GM20000 (cell line): Measurements from ENCODE around the gene LCNL1.

Experiments used
- DNase-seq: peaks from one replicate; pipeline ENCODE4 v3.0.0; 2012; ENCODE audit warnings: low spot score
- CTCF ChIP-seq: IDR thresholded peaks from 2 replicates; pipeline ENCODE4 v1.5.1; 2012; ENCODE audit warnings: mild to moderate bottlenecking, control low read depth; ENCODE audit errors: extremely low read depth, missing control alignments

LCNL1 gene

DNA sequence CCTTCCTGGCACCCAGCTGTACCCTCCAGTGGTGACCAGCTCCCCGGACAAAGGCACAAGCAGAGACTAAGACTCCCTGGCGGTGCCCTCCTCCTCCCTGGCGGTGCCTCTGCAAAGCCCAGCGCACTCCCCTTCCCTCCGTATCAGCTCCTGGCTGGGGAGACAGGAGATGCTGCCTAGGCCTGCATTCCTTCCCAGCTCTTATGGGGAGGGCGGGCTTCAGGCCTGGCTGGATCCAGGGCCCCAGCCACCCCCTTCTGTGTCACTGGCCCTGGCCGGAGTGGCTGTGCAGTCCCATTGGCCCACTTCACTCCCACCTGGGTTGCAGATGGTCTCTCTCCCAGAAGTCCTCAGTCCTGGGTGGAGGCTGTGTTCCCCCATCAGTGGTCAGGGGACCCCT lies 24.3 kb upstream of the LCNL1 start:
- no peak for DNase-seq
- no peak for TF ChIP-seq CTCF

DNA sequence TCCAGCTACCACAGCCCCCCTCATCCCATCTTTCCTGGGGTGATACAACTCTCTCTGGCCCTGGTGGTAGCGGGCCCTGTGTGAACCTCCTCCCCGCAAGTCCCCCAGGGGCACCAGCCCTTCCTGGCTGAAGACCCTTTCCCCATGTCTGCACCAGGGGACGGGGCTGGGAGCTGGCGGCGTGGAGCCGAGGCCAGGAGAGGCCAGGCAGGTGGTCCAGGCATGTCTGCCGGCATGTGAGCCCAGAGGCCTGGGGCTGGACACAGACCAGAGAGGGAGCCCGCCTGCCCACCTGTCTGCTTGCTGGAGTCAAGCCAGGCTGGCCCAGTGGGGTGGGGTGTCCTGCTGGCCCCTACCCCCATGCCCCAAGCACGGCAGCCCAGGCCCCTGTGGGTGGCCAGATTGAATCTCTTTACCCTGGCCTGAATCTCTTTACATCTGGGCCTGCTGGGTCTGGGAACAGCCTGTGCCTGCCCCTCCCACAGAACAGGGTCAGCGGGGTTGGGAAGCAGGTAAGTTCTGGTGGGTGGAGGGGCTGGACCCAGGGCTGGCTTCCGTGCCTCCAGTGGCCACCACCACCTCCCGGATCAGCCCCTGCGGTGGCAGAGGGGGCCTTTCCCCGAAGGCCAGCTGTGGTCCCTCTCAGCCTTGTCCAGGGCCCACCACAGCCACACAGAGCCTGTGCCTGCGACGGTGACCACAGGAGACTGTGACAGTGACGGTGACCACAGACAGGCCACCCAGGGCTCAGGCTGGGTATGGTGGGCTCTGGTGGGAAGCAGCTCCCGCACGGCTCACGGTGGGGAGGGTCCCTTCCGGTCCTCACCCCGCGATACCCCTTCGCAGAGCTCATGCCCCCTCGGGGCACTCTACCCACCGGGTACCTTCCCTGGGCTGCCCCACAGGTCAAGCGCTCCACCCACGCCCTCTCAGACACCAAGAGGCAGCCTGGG lies 23.6 kb upstream of the LCNL1 start:
- no peak for TF ChIP-seq CTCF
- no peak for DNase-seq

- no peak for DNase-seq
- TF ChIP-seq CTCF, result no peak
Measured at GRCh38 chr9:136960212-136960937, 22.4 kb upstream of the LCNL1 start.

GRCh38 chr9:136960938-136961275 lies 21.9 kb upstream of the LCNL1 start:
- TF ChIP-seq CTCF, result no peak
- DNase-seq, result no peak

- DNase-seq, result no peak
- no peak for TF ChIP-seq CTCF
Measured at GRCh38 chr9:136961279-136962065, 21.3 kb upstream of the LCNL1 start.

DNA sequence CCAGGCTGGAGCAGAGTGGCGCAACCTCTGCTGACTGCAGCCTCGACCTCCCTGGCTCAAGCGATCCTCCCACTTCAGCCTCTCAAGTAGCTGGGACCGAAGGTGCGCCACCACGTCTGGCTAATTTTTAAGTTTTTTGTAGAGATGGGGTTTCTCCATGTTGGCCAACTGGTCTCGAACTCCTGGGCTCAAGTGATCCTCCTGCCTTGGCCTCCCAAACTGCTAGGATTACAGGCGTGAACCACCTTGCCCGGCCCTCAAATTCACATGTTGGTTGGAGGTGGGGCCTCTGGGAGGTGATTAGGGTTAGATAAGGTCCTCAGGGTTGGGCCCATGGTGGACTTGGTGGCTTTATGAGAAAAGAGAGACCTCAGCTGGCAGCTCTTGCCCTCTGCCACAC lies 20.6 kb upstream of the LCNL1 start:
- no peak for TF ChIP-seq CTCF
- no peak for DNase-seq
